Astrocyte (in vitro differentiated cells and primary cell): ENCODE results near the gene MX2.

Experiments used
- EZH2 ChIP-seq: IDR thresholded peaks from 2 replicates; pipeline ENCODE4 v1.6.1; 2012; ENCODE audit warnings: mild to moderate bottlenecking, low read length, inconsistent platforms; ENCODE audit not compliant: insufficient read depth
- TF ChIP-seq, protein P1 (sequence below): IDR thresholded peaks from 2 replicates; pipeline ENCODE4 v1.5.1; 2011; ENCODE audit warnings: low read depth, mild to moderate bottlenecking, inconsistent platforms, low read length, moderate library complexity; ENCODE audit not compliant: insufficient read depth

DNA sequence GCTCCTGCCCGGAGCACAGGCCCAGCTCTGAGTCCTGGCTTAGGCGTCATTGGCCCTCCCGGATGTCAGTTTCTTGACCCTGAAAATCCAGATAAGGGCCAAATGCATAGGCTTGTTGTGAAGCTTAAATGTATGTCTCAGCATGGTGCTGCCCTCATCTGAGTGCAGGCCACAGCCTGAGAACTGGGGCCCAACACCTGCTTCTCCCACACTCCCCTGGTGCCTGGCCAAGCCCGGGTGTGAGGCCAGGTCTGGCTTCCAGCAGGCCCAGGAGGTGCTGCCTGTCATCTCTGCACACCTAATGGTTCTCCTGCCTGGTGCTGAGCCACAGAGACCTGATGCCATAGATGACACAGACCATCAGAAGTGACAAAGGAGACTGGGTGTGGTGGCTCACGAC, 14.0 kb downstream of the MX2 start:
- TF ChIP-seq, protein P1, sequence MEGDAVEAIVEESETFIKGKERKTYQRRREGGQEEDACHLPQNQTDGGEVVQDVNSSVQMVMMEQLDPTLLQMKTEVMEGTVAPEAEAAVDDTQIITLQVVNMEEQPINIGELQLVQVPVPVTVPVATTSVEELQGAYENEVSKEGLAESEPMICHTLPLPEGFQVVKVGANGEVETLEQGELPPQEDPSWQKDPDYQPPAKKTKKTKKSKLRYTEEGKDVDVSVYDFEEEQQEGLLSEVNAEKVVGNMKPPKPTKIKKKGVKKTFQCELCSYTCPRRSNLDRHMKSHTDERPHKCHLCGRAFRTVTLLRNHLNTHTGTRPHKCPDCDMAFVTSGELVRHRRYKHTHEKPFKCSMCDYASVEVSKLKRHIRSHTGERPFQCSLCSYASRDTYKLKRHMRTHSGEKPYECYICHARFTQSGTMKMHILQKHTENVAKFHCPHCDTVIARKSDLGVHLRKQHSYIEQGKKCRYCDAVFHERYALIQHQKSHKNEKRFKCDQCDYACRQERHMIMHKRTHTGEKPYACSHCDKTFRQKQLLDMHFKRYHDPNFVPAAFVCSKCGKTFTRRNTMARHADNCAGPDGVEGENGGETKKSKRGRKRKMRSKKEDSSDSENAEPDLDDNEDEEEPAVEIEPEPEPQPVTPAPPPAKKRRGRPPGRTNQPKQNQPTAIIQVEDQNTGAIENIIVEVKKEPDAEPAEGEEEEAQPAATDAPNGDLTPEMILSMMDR: no peak
- TF ChIP-seq EZH2: no peak
